GM12873 (cell line): ENCODE measurements around the gene FUBP3.

ENCODE experiments used
- TF ChIP-seq, protein P1 (sequence below): IDR thresholded peaks from 2 replicates; pipeline ENCODE4 v1.5.1; 2012; ENCODE audit warnings: low read depth, mild to moderate bottlenecking, moderate library complexity, low read length, control low read depth; ENCODE audit not compliant: insufficient read depth; ENCODE audit errors: missing control alignments

FUBP3 gene

GRCh38 chr9:130664251-130665028 is 85.1 kb downstream of the FUBP3 start, which contains the start of gene PRDM12:
TSS of gene PRDM12 (plus strand) at chr9:130664594. CDS start at chr9:130664654, 60 bp downstream.
- TF ChIP-seq, protein P1, sequence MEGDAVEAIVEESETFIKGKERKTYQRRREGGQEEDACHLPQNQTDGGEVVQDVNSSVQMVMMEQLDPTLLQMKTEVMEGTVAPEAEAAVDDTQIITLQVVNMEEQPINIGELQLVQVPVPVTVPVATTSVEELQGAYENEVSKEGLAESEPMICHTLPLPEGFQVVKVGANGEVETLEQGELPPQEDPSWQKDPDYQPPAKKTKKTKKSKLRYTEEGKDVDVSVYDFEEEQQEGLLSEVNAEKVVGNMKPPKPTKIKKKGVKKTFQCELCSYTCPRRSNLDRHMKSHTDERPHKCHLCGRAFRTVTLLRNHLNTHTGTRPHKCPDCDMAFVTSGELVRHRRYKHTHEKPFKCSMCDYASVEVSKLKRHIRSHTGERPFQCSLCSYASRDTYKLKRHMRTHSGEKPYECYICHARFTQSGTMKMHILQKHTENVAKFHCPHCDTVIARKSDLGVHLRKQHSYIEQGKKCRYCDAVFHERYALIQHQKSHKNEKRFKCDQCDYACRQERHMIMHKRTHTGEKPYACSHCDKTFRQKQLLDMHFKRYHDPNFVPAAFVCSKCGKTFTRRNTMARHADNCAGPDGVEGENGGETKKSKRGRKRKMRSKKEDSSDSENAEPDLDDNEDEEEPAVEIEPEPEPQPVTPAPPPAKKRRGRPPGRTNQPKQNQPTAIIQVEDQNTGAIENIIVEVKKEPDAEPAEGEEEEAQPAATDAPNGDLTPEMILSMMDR = no peak

DNA sequence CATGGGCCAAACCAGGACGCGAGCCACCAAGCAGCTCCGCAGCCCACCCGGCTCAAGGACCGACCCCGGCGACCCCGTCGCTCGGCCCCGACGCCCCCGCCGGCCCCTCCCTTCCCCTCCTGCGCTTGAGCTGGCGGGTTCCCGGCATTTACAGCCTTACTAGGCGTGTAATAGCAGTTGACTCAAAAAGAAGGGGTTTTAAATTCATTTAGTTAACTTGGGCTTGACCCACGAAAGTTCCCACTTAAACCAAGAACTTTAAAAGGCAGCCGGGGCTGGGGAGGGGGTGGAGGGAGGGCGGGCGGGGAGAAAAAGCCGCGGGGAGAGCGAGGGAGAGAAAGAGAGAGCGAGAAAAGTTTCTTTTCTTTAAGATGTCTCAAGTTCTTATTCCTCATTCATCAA is 85.7 kb downstream of the FUBP3 start:
- TF ChIP-seq, protein P1 = no peak

- TF ChIP-seq, protein P1 = no peak
These were observed 86.3 kb downstream of the FUBP3 start for GRCh38 chr9:130665431-130666392.

DNA sequence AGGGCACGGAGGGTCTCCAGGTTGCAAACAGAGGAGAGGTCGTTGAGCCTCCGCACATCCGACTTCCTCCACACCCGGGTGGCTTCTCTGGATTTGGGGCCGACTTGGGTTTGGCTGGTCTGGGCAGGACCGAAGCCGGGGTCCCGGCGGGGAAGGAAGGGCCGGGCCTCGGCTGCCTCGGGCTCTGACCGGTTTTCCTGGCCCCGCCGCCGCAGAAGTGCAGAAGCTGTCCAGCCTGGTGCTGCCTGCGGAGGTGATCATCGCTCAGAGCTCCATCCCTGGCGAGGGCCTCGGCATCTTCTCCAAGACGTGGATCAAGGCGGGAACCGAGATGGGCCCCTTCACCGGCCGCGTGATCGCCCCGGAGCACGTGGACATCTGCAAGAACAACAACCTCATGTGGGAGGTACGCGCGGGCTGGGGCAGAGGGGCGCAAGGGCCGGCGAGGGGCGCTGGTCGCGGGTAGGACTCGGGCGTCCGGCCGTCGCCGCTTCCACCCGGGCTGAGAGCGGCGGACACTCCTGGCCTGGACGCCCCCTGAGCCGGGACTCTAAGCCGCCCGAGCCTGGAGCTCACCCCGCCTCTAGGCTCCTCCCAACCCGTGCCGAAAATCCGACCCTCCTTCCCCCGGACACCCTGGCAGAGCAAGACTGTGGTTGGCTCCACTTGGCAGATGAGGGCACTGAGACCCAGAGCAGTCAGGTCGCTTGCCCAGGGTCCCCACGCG is 87.2 kb downstream of the FUBP3 start:
- TF ChIP-seq, protein P1 = no peak

DNA sequence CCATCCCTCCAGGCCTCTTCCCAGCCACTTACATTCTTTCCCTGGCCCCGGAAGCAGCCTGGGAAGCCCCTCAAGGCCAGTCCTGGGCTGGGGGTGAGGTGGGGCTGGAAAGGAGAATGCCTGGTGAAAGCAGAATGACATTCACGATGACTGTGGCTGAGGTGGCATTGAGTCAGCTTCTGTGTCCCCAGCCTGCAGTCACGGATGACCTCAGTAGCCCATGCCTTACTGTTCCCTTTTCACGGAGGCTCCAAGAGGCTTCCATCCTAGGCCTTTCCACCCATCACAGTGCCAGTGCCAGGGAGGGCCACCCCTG is 87.7 kb downstream of the FUBP3 start:
- TF ChIP-seq, protein P1 = no peak

- TF ChIP-seq, protein P1 = no peak
These were observed 88.8 kb downstream of the FUBP3 start for GRCh38 chr9:130668196-130668595.
